Measurements from ENCODE around the gene OTOL1.
"Not testable (repeated sequence)": the region's sequence is repeated elsewhere in the genome, so short reads cannot be mapped to it uniquely, and the experiment has no call there.

OTOL1 gene

DNA sequence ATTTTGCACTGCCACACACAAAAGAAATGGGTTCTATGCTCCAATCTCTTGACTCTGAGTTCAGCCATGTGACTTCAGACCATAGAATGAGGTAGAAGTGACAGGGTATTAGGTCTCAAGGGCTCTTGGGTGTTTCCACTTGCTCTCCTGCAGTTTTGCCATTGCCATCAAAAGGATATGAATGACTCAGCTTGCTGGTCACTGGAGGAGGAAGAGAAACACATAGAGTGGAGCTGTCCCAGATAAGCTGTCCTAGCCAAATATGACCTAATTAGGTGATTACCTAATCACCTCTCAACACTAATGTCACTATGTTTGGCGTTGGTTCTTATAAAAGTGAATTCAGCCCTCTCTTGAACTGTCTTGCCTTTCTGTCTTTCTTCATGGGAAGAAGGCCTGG lies 8.3 kb upstream of the OTOL1 start:
- H3K4me1 ChIP-seq (ENCODE audit: control insufficient read depth in 2 of 2, insufficient read depth in 1 of 2, low read depth in 1 of 2, low read length in 2 of 2); H3K9ac ChIP-seq (ENCODE audit: low read depth, low read length, poor library complexity); H3K4me3 ChIP-seq (ENCODE audit: low read length in 2 of 2); H2BK5ac ChIP-seq (ENCODE audit: low read length); H3K79me1 ChIP-seq (ENCODE audit: low read depth, low read length); H3K27ac ChIP-seq (replicated peaks; ENCODE audit: low read length); DNase-seq (ENCODE audit: low spot score); H4K8ac ChIP-seq (ENCODE audit: low read depth, low read length); H2BK12ac ChIP-seq (ENCODE audit: low read length); H3K18ac ChIP-seq (ENCODE audit: low read length); H3K36me3 ChIP-seq (replicated peaks in 1 of 2; ENCODE audit: control insufficient read depth in 2 of 2, insufficient read depth in 2 of 2, low read length in 2 of 2); H2AFZ ChIP-seq (ENCODE audit: low read length); H2AK5ac ChIP-seq (ENCODE audit: low read depth, low read length); H3K4ac ChIP-seq (ENCODE audit: low read length); H3K4me2 ChIP-seq (ENCODE audit: insufficient read depth, low read length, poor library complexity, severe bottlenecking); H2BK120ac ChIP-seq (ENCODE audit: low read depth, low read length); H3K27me3 ChIP-seq (ENCODE audit: control insufficient read depth in 3 of 3, insufficient read depth in 3 of 3, low read depth in 1 of 3, low read length in 3 of 3); H3K23ac ChIP-seq (ENCODE audit: low read depth, low read length, poor library complexity); H3K9me3 ChIP-seq (replicated peaks in 1 of 2; ENCODE audit: control insufficient read depth in 2 of 2, insufficient read depth in 1 of 2, low read depth in 1 of 2, low read length in 2 of 2); H4K91ac ChIP-seq (ENCODE audit: low read depth, low read length, poor library complexity); H2BK15ac ChIP-seq (ENCODE audit: low read length); H3K14ac ChIP-seq (ENCODE audit: low read length): not testable (repeated sequence)
- no CpG with 5 or more reads among the region's 1 CpG for WGBS, 2 donors (ENCODE audit: extremely low coverage in 2 of 2, insufficient read length in 2 of 2, insufficient replicate concordance in 1 of 2)

- H2BK5ac ChIP-seq (ENCODE audit: low read length), result no peak overlapping the region
- no peak overlapping the region for H2AFZ ChIP-seq (ENCODE audit: low read length)
- H3K9me3 ChIP-seq (replicated peaks in 1 of 2; ENCODE audit: control insufficient read depth in 2 of 2, insufficient read depth in 1 of 2, low read depth in 1 of 2, low read length in 2 of 2), result no peaks in the 10 kb centered on the region
- no peak overlapping the region for H2BK120ac ChIP-seq (ENCODE audit: low read depth, low read length)
- H4K91ac ChIP-seq (ENCODE audit: low read depth, low read length, poor library complexity), result no peak overlapping the region
- no peak for DNase-seq (ENCODE audit: low spot score)
- H3K27ac ChIP-seq (replicated peaks; ENCODE audit: low read length), result no peak overlapping the region
- H3K14ac ChIP-seq (ENCODE audit: low read length), result no peak overlapping the region
- H3K4ac ChIP-seq (ENCODE audit: low read length), result no peak overlapping the region
- no peaks in the 10 kb centered on the region for H3K79me1 ChIP-seq (ENCODE audit: low read depth, low read length)
- no peaks in the 10 kb centered on the region for H3K27me3 ChIP-seq (ENCODE audit: control insufficient read depth in 3 of 3, insufficient read depth in 3 of 3, low read depth in 1 of 3, low read length in 3 of 3)
- H3K4me1 ChIP-seq (ENCODE audit: control insufficient read depth in 2 of 2, insufficient read depth in 1 of 2, low read depth in 1 of 2, low read length in 2 of 2), result no peaks in the 10 kb centered on the region
- H2BK12ac ChIP-seq (ENCODE audit: low read length), result no peak overlapping the region
- H3K36me3 ChIP-seq (replicated peaks in 1 of 2; ENCODE audit: control insufficient read depth in 2 of 2, insufficient read depth in 2 of 2, low read length in 2 of 2), result no peaks in the 10 kb centered on the region
- H2AK5ac ChIP-seq (ENCODE audit: low read depth, low read length), result no peak overlapping the region
- no peak overlapping the region for H3K23ac ChIP-seq (ENCODE audit: low read depth, low read length, poor library complexity)
- no peak overlapping the region for H3K4me2 ChIP-seq (ENCODE audit: insufficient read depth, low read length, poor library complexity, severe bottlenecking)
- H3K18ac ChIP-seq (ENCODE audit: low read length), result no peak overlapping the region
- no peak overlapping the region for H3K4me3 ChIP-seq (ENCODE audit: low read length in 2 of 2)
- H4K8ac ChIP-seq (ENCODE audit: low read depth, low read length), result no peak overlapping the region
- H3K9ac ChIP-seq (ENCODE audit: low read depth, low read length, poor library complexity), result no peak overlapping the region
- no peak overlapping the region for H2BK15ac ChIP-seq (ENCODE audit: low read length)
Observed at GRCh38 chr3:161489395-161489794, 7.2 kb upstream of the OTOL1 start.

- not testable (repeated sequence) for H3K9ac ChIP-seq (ENCODE audit: low read depth, low read length, poor library complexity); H3K4me3 ChIP-seq (ENCODE audit: low read length in 2 of 2); H3K27me3 ChIP-seq (ENCODE audit: control insufficient read depth in 3 of 3, insufficient read depth in 3 of 3, low read depth in 1 of 3, low read length in 3 of 3); H3K4ac ChIP-seq (ENCODE audit: low read length); H3K79me1 ChIP-seq (ENCODE audit: low read depth, low read length); H3K27ac ChIP-seq (replicated peaks; ENCODE audit: low read length); H2BK5ac ChIP-seq (ENCODE audit: low read length); H3K18ac ChIP-seq (ENCODE audit: low read length); H3K4me2 ChIP-seq (ENCODE audit: insufficient read depth, low read length, poor library complexity, severe bottlenecking); H3K14ac ChIP-seq (ENCODE audit: low read length); H2AK5ac ChIP-seq (ENCODE audit: low read depth, low read length); H2BK12ac ChIP-seq (ENCODE audit: low read length); H2AFZ ChIP-seq (ENCODE audit: low read length); H3K4me1 ChIP-seq (ENCODE audit: control insufficient read depth in 2 of 2, insufficient read depth in 1 of 2, low read depth in 1 of 2, low read length in 2 of 2); H4K91ac ChIP-seq (ENCODE audit: low read depth, low read length, poor library complexity); DNase-seq (ENCODE audit: low spot score); H2BK120ac ChIP-seq (ENCODE audit: low read depth, low read length); H3K23ac ChIP-seq (ENCODE audit: low read depth, low read length, poor library complexity); H3K9me3 ChIP-seq (replicated peaks in 1 of 2; ENCODE audit: control insufficient read depth in 2 of 2, insufficient read depth in 1 of 2, low read depth in 1 of 2, low read length in 2 of 2); H2BK15ac ChIP-seq (ENCODE audit: low read length); H4K8ac ChIP-seq (ENCODE audit: low read depth, low read length); H3K36me3 ChIP-seq (replicated peaks in 1 of 2; ENCODE audit: control insufficient read depth in 2 of 2, insufficient read depth in 2 of 2, low read length in 2 of 2)
- WGBS, 2 donors (ENCODE audit: extremely low coverage in 2 of 2, insufficient read length in 2 of 2, insufficient replicate concordance in 1 of 2), result no CpG with 5 or more reads among the region's 1 CpG
Observed at GRCh38 chr3:161490845-161491244, 5.8 kb upstream of the OTOL1 start.

DNA sequence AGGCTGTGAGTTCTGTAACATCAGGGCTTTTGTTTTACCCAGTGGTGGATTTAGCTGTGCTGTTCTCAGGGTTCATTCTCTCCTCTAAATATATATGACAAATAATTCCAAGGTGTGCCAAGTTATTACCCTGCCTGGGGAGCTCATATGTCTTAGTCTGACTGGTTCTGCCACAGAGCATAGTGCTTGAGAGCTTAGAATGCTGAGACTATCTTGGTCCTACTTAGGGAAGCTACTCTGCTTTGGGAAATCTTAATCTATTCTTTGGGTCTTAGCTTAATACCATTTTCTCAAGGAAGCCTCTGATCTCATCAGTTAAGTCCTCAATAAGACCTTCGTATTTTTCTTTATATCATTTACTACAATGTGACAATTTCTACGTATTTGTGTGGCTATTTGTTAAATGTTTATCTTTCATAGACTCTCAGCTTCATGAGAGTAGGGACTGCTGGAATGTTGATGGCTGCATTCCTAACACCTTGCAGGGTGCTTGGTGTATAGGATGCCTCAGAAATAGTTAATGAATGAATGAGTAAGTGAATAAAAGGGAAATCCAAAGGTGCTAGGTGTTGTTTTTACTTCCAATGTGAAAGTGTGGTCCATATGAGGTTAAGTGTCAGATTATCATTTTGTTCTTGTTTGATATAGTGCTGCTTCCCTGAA lies 1.8 kb downstream of the OTOL1 start:
- no CpG with 5 or more reads among the region's 2 CpGs for WGBS, 2 donors (ENCODE audit: extremely low coverage in 2 of 2, insufficient read length in 2 of 2, insufficient replicate concordance in 1 of 2)

More for the DNA sequence above, 1.8 kb downstream of the OTOL1 start:
- no peak overlapping the region for H3K4me3 ChIP-seq (ENCODE audit: low read length in 2 of 2)
- no peaks in the 10 kb centered on the region for H3K36me3 ChIP-seq (replicated peaks in 1 of 2; ENCODE audit: control insufficient read depth in 2 of 2, insufficient read depth in 2 of 2, low read length in 2 of 2)
- H2BK5ac ChIP-seq (ENCODE audit: low read length), result no peak overlapping the region
- no peaks in the 10 kb centered on the region for H3K4me1 ChIP-seq (ENCODE audit: control insufficient read depth in 2 of 2, insufficient read depth in 1 of 2, low read depth in 1 of 2, low read length in 2 of 2)
- H3K4me2 ChIP-seq (ENCODE audit: insufficient read depth, low read length, poor library complexity, severe bottlenecking), result no peak overlapping the region
- H3K27ac ChIP-seq (replicated peaks; ENCODE audit: low read length), result no peak overlapping the region
- no peak overlapping the region for H2AFZ ChIP-seq (ENCODE audit: low read length)
- H2BK12ac ChIP-seq (ENCODE audit: low read length), result no peak overlapping the region
- no peaks in the 10 kb centered on the region for H3K79me1 ChIP-seq (ENCODE audit: low read depth, low read length)
- no peak overlapping the region for H2BK120ac ChIP-seq (ENCODE audit: low read depth, low read length)
- H3K4ac ChIP-seq (ENCODE audit: low read length), result no peak overlapping the region
- peaks cover 0 to 3% of the 10 kb centered on the region in 2 donors for H3K9me3 ChIP-seq (replicated peaks in 1 of 2; ENCODE audit: control insufficient read depth in 2 of 2, insufficient read depth in 1 of 2, low read depth in 1 of 2, low read length in 2 of 2)
- H3K9ac ChIP-seq (ENCODE audit: low read depth, low read length, poor library complexity), result no peak overlapping the region
- H2AK5ac ChIP-seq (ENCODE audit: low read depth, low read length), result no peak overlapping the region
- H4K91ac ChIP-seq (ENCODE audit: low read depth, low read length, poor library complexity), result no peak overlapping the region
- H2BK15ac ChIP-seq (ENCODE audit: low read length), result no peak overlapping the region
- H3K18ac ChIP-seq (ENCODE audit: low read length), result no peak overlapping the region
- H3K14ac ChIP-seq (ENCODE audit: low read length), result no peak overlapping the region
- H3K23ac ChIP-seq (ENCODE audit: low read depth, low read length, poor library complexity), result no peak overlapping the region
- no peaks in the 10 kb centered on the region for H3K27me3 ChIP-seq (ENCODE audit: control insufficient read depth in 3 of 3, insufficient read depth in 3 of 3, low read depth in 1 of 3, low read length in 3 of 3)
- H4K8ac ChIP-seq (ENCODE audit: low read depth, low read length), result no peak overlapping the region
- no peak for DNase-seq (ENCODE audit: low spot score)

Measured in neuronal stem cell (in vitro differentiated cells).